OCI-LY7 (cell line): ENCODE measurements around the gene NDST4. TPM values are rescaled to one million over a fixed set of nuclear protein-coding genes. Genes with fewer than 3 reads are reported as not detected.

Source experiments
- BruUV-seq: library from RNA; stranded (reverse); fragments of 400-500 nt; replicated peaks from 2 replicates; lab custom pipeline; 2021; lab: Mats Ljungman, UMichigan
- CTCF ChIA-PET: fragments of 300-600 bp; sonication (Branson Sonifier 250); formaldehyde crosslinking; loops from one replicate; lab custom pipeline; 2022; ENCODE audit warnings: antibody characterized with exemption; ENCODE audit not compliant: unreplicated experiment; lab: Charles Lee
- POLR2A ChIA-PET: fragments of 300-600 bp; sonication (Branson Sonifier 250); formaldehyde crosslinking; loops from one replicate; lab custom pipeline; 2022; ENCODE audit warnings: antibody characterized with exemption; lab: Charles Lee
- DNase-seq: peaks from one replicate; pipeline ENCODE4 v3.0.0-alpha.2; 2015; ENCODE audit warnings: low spot score
- H2AFZ ChIP-seq: fragments of 200-600 bp; sonication (generic), shearing (Covaris generic); 2 replicates; pipeline ENCODE4 v1.6.1; 2014; ENCODE audit warnings: mild to moderate bottlenecking, antibody characterized with exemption, low read length, moderate library complexity
- H3K27ac ChIP-seq: fragments of 200-600 bp; sonication (generic); 2 replicates; pipeline ENCODE4 v1.5.1; 2014; ENCODE audit warnings: mixed run types, low read depth, mild to moderate bottlenecking, moderate library complexity, low read length, inconsistent platforms; ENCODE audit not compliant: poor library complexity, severe bottlenecking
- H3K36me3 ChIP-seq: fragments of 200-600 bp; sonication (generic); 2 replicates; pipeline ENCODE4 v1.6.1; 2014; ENCODE audit warnings: mild to moderate bottlenecking, antibody characterized with exemption, low read length, moderate library complexity, mixed read lengths; ENCODE audit not compliant: insufficient read depth
- H3K4me1 ChIP-seq: fragments of 200-600 bp; sonication (generic); 2 replicates; pipeline ENCODE4 v1.5.1; 2014; ENCODE audit warnings: mild to moderate bottlenecking, low read length; ENCODE audit not compliant: insufficient read depth, poor library complexity, severe bottlenecking
- H3K4me2 ChIP-seq: fragments of 200-600 bp; sonication (generic); 2 replicates; pipeline ENCODE4 v1.6.1; 2014; ENCODE audit warnings: mild to moderate bottlenecking, low read length
- H3K4me3 ChIP-seq: fragments of 200-600 bp; sonication (generic); 2 replicates; pipeline ENCODE4 v1.5.1; 2014; ENCODE audit warnings: mild to moderate bottlenecking, low read depth, low read length; ENCODE audit not compliant: poor library complexity, severe bottlenecking
- H3K79me2 ChIP-seq: fragments of 200-600 bp; sonication (generic); 2 replicates; pipeline ENCODE4 v1.6.1; 2016; ENCODE audit warnings: low read depth, mild to moderate bottlenecking, low read length, moderate library complexity, mixed read lengths; ENCODE audit not compliant: insufficient read depth
- H3K9me2 ChIP-seq: fragments of 200-600 bp; sonication (generic); 2 replicates; pipeline ENCODE4 v1.6.1; 2016; ENCODE audit warnings: mild to moderate bottlenecking, low read length, mixed read lengths; ENCODE audit not compliant: insufficient read depth
- H3K9me3 ChIP-seq: fragments of 200-600 bp; sonication (generic); 2 replicates; pipeline ENCODE4 v1.6.1; 2014; ENCODE audit warnings: mild to moderate bottlenecking, mixed run types, low read length, mixed read lengths
- H4K20me1 ChIP-seq: fragments of 200-600 bp; sonication (generic); 2 replicates; pipeline ENCODE4 v1.6.1; 2014; ENCODE audit warnings: mild to moderate bottlenecking, antibody characterized with exemption, low read length, moderate library complexity, mixed read lengths; ENCODE audit not compliant: insufficient read depth
- CTCF ChIP-seq: fragments of 200-600 bp; sonication (generic); conservative IDR thresholded peaks from 2 replicates; pipeline ENCODE4 v1.5.1; 2014; ENCODE audit warnings: mild to moderate bottlenecking, antibody characterized with exemption, low read length, moderate library complexity, mixed read lengths
- EZH2phosphoT487 ChIP-seq: fragments of 200-600 bp; sonication (generic); IDR thresholded peaks from 2 replicates; pipeline ENCODE4 v1.6.1; 2018; ENCODE audit warnings: low read depth, borderline replicate concordance, mild to moderate bottlenecking, mixed run types, antibody characterized with exemption, low read length, moderate library complexity, mixed read lengths
- intact Hi-C: fragments of 100-400 bp; cut with micrococcal nuclease; formaldehyde crosslinking; loops from one replicate; pipeline ENCODE4 v1.10.0; 2022; ENCODE audit not compliant: unreplicated experiment
- total RNA-seq, 2 experiments: library from RNA; depleted of rRNA in 1 of 2; stranded (reverse); fragments of >200 nt in 1 of 2; shearing (Covaris generic) in 1 of 2; gene quantifications; 2 replicates each; pipeline ENCODE4 v1.2.3, GENCODE V29; 2014 to 2022

The NDST4 gene
- total RNA-seq, 2 experiments from 2014 or later: not detected

GRCh38 chr4:115042496-115042895 is 70.9 kb downstream of the NDST4 start:
- peak; percentile 2 for DNase-seq
- POLR2A ChIA-PET: no interaction called here
- BruUV-seq: no TSS peak

GRCh38 chr4:115030281-115030680 is 83.1 kb downstream of the NDST4 start:
- Histone ChIP-seq H3K4me3 (no peak overlapping the region), H3K9me2 (no peaks in the 10 kb centered on the region), H3K4me1 (no peaks in the 10 kb centered on the region), H3K36me3 (no peaks in the 10 kb centered on the region), H3K9me3 (no peaks in the 10 kb centered on the region), H3K4me2 (no peak overlapping the region), H3K27ac (no peak overlapping the region), H4K20me1 (no peaks in the 10 kb centered on the region), H3K79me2 (no peaks in the 10 kb centered on the region), H2AFZ (no peak overlapping the region)
- ChIA-PET POLR2A (no interaction called here), CTCF (no interaction called here)
- no TSS peak for BruUV-seq
- TF ChIP-seq CTCF (no peak), EZH2phosphoT487 (no peak)
- intact Hi-C loops: no loop called here
- DNase-seq: no peak

More at GRCh38 chr4:115042496-115042895, 70.9 kb downstream of the NDST4 start:
- Histone ChIP-seq H3K36me3 (no peaks in the 10 kb centered on the region), H3K27ac (no peak overlapping the region), H4K20me1 (no peaks in the 10 kb centered on the region), H3K9me3 (no peaks in the 10 kb centered on the region), H3K4me2 (no peak overlapping the region), H3K4me3 (no peak overlapping the region), H3K9me2 (no peaks in the 10 kb centered on the region), H3K4me1 (no peaks in the 10 kb centered on the region), H2AFZ (no peak overlapping the region), H3K79me2 (no peaks in the 10 kb centered on the region)
- intact Hi-C loops: no loop called here
- CTCF ChIA-PET: no interaction called here
- peak; percentile 53; the same call in 1 of the 2 replicates for TF ChIP-seq CTCF
- TF ChIP-seq EZH2phosphoT487: no peak

- no peak overlapping the region for H3K27ac ChIP-seq
- no peaks in the 10 kb centered on the region for H3K36me3 ChIP-seq
- no peak overlapping the region for H3K4me3 ChIP-seq
- CTCF ChIA-PET: no interaction called here
- H3K4me1 ChIP-seq: no peaks in the 10 kb centered on the region
- H3K4me2 ChIP-seq: no peak overlapping the region
- H3K9me3 ChIP-seq: no peaks in the 10 kb centered on the region
- no peaks in the 10 kb centered on the region for H3K79me2 ChIP-seq
- intact Hi-C loops: no loop called here
- H4K20me1 ChIP-seq: no peaks in the 10 kb centered on the region
- BruUV-seq: no TSS peak
- H2AFZ ChIP-seq: no peak overlapping the region
- POLR2A ChIA-PET: interaction anchor here (1.3 kb wide), 1 partner anchor 11 kb away, joined by 4 read pairs; no protein-coding TSS in a partner anchor
- H3K9me2 ChIP-seq: no peaks in the 10 kb centered on the region
- DNase-seq: no peak
- no peak for TF ChIP-seq EZH2phosphoT487
- no peak for TF ChIP-seq CTCF
Observed at GRCh38 chr4:115028682-115029410, 84.6 kb downstream of the NDST4 start.
